Neutrophil (primary cell): Measurements from ENCODE around the gene IPO11.

ENCODE experiments used
- H3K27ac ChIP-seq: fragments of 200-600 bp; sonication (generic); 2 replicates; pipeline ENCODE4 v1.5.1; 2016; ENCODE audit warnings: mild to moderate bottlenecking, moderate library complexity
- H3K27me3 ChIP-seq: fragments of 200-600 bp; sonication (generic); 2 replicates; pipeline ENCODE4 v1.6.0; 2016; ENCODE audit warnings: mild to moderate bottlenecking
- H3K36me3 ChIP-seq: fragments of 200-600 bp; sonication (generic); 2 replicates; pipeline ENCODE4 v1.5.1; 2017
- H3K4me1 ChIP-seq, 2 experiments: fragments of 200-600 bp in 1 of 2; sonication (generic) in 1 of 2; 1 replicate in 1 of 2; 2 replicates in 1 of 2; pipeline versions ENCODE4 v1.5.1 to v1.6.1; 2013 to 2016; ENCODE audit warnings: low read depth in 1 of 2, low read length in 1 of 2, mild to moderate bottlenecking in 1 of 2, moderate library complexity in 1 of 2; ENCODE audit not compliant: control insufficient read depth in 1 of 2, insufficient read depth in 1 of 2
- H3K4me3 ChIP-seq, 2 experiments: fragments of 200-600 bp in 1 of 2; sonication (generic) in 1 of 2; 1 replicate in 1 of 2; 2 replicates in 1 of 2; pipeline ENCODE4 v1.5.1; 2013 to 2016; ENCODE audit warnings: low read depth in 1 of 2, low read length in 1 of 2, mild to moderate bottlenecking in 1 of 2, moderate library complexity in 1 of 2
- H3K9me3 ChIP-seq: fragments of 200-600 bp; sonication (generic); 2 replicates; pipeline ENCODE4 v1.5.1; 2016
- CTCF ChIP-seq: fragments of 200-600 bp; sonication (generic); IDR thresholded peaks from 2 replicates; pipeline ENCODE4 v1.5.1; 2016; ENCODE audit warnings: antibody characterized with exemption

IPO11 gene

GRCh38 chr5:62578540-62578939 is 166.0 kb downstream of the IPO11 start, which contains the start of gene LRRC70:
TSS of gene LRRC70 (plus strand) at chr5:62578819. CDS start at chr5:62579439, 620 bp downstream.
- Histone ChIP-seq H3K27me3 (no peaks in the 10 kb centered on the region), H3K4me1 (peaks cover 25 to 29% of the 10 kb centered on the region in 2 experiments), H3K9me3 (no peaks in the 10 kb centered on the region), H3K27ac (peak within 1 kb of the TSS; percentile 61), H3K36me3 (no peaks in the 10 kb centered on the region), H3K4me3 (peak within 1 kb of the TSS; percentile 32 to 39)
- no peak for TF ChIP-seq CTCF

- H3K9me3 ChIP-seq = no peaks in the 10 kb centered on the region
- no peak overlapping the region for H3K27ac ChIP-seq
- H3K36me3 ChIP-seq = no peaks in the 10 kb centered on the region
- peaks cover 29 to 31% of the 10 kb centered on the region in 2 experiments for H3K4me1 ChIP-seq
- H3K27me3 ChIP-seq = no peaks in the 10 kb centered on the region
- H3K4me3 ChIP-seq = no peak overlapping the region
- TF ChIP-seq CTCF = no peak
These were observed 167.2 kb downstream of the IPO11 start for GRCh38 chr5:62579761-62580160.

GRCh38 chr5:62581836-62582597 is 169.5 kb downstream of the IPO11 start:
- no peaks in the 10 kb centered on the region for H3K36me3 ChIP-seq
- H3K9me3 ChIP-seq = no peaks in the 10 kb centered on the region
- H3K27ac ChIP-seq = no peak overlapping the region
- H3K4me3 ChIP-seq = no peak overlapping the region
- TF ChIP-seq CTCF = no peak
- no peaks in the 10 kb centered on the region for H3K27me3 ChIP-seq
- H3K4me1 ChIP-seq = peaks cover 42 to 44% of the 10 kb centered on the region in 2 experiments

GRCh38 chr5:62584391-62584790 is 171.8 kb downstream of the IPO11 start:
- Histone ChIP-seq H3K27me3 (no peaks in the 10 kb centered on the region), H3K4me1 (peaks cover 32 to 36% of the 10 kb centered on the region in 2 experiments), H3K9me3 (no peaks in the 10 kb centered on the region), H3K4me3 (no peak overlapping the region), H3K36me3 (no peaks in the 10 kb centered on the region), H3K27ac (no peak overlapping the region)
- no peak for TF ChIP-seq CTCF

GRCh38 chr5:62585306-62585705 is 172.7 kb downstream of the IPO11 start:
- no peak for TF ChIP-seq CTCF
- no peak overlapping the region for H3K4me3 ChIP-seq
- H3K4me1 ChIP-seq = peaks cover 31 to 35% of the 10 kb centered on the region in 2 experiments
- H3K27ac ChIP-seq = peak overlapping the region; percentile 58
- H3K9me3 ChIP-seq = no peaks in the 10 kb centered on the region
- no peaks in the 10 kb centered on the region for H3K27me3 ChIP-seq
- no peaks in the 10 kb centered on the region for H3K36me3 ChIP-seq
